GM12865 (cell line): ENCODE measurements around the gene RAD51C.

Experiments
- DNase-seq: peaks from one replicate; pipeline ENCODE4 v3.0.0; 2010; ENCODE audit warnings: low read depth
- H3K4me3 ChIP-seq: 2 replicates; pipeline ENCODE4 v1.5.1; 2011; ENCODE audit warnings: mild to moderate bottlenecking, low read depth, low read length, control low read depth
- TF ChIP-seq, protein P1 (sequence below): IDR thresholded peaks from 2 replicates; pipeline ENCODE4 v1.5.1; 2011; ENCODE audit warnings: low read length, control low read depth, low read depth, inconsistent platforms; ENCODE audit not compliant: insufficient read depth; ENCODE audit errors: missing control alignments

Gene RAD51C

DNA sequence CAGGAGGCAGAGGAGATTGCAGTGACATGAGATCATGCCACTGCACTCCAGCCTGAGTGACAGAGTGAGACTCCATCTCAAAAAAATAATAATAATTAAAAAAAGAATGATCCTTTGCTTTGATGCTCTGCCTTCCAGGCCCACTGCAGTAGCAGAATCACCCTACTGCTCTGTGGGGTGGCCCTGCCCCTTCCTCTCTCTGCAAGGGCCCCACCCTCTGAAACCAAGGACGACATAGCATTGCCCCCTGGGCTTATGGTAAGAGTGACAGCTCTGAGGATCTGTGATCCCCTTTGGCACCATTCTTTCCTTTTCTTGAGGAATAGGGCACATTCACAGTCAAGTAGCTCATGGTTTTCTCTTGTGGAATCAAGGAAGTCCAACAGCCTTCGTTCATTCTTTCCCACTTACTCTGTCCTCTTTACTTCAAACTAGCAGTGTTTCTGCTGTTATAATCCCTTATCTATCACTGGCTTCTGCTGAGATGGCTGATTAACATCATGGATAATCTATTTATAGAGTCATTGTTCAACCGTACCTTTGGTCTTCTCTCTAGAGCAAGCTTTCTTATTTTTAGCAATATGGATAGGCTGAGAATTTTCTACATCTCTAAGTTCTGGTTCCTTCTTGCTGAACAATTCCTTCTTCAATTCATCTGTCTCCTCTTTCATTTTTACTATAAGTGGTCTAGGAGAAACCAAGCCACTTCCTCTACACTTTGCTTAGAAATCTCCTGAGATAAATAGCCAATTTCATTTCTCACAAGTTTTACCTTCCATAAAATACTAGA is 14.1 kb downstream of the RAD51C start:
- TF ChIP-seq, protein P1, sequence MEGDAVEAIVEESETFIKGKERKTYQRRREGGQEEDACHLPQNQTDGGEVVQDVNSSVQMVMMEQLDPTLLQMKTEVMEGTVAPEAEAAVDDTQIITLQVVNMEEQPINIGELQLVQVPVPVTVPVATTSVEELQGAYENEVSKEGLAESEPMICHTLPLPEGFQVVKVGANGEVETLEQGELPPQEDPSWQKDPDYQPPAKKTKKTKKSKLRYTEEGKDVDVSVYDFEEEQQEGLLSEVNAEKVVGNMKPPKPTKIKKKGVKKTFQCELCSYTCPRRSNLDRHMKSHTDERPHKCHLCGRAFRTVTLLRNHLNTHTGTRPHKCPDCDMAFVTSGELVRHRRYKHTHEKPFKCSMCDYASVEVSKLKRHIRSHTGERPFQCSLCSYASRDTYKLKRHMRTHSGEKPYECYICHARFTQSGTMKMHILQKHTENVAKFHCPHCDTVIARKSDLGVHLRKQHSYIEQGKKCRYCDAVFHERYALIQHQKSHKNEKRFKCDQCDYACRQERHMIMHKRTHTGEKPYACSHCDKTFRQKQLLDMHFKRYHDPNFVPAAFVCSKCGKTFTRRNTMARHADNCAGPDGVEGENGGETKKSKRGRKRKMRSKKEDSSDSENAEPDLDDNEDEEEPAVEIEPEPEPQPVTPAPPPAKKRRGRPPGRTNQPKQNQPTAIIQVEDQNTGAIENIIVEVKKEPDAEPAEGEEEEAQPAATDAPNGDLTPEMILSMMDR: no peak
- DNase-seq: peak; percentile 54
- H3K4me3 ChIP-seq: no peak overlapping the region

DNA sequence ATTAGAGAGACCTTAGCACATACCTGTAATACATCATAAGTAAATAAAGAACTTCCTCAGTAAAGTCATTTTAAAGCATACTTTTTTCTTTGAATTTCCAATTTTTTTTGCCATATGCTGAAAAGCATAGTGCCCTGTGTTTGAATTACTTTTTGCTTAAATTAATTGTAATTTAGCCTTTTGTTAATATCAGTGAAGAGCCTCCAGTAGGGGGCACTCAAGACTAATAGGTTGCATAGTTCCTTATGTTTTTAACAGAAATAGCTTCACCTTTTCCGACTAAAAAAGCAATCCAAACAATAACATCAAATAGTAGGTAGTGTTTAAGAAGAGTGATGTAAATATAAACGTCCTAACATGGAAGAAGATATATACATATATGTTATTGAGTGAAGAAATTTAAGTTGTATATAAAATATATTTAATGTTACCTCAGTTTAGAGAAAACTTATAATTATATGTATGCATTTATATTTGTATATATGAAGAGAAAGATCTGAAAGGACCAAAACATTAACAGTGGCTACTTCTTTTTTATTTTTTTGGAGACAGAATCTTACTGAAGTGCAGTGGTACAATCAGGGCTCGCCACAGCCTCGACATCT is 18.6 kb downstream of the RAD51C start:
- DNase-seq: peak; percentile 70
- TF ChIP-seq, protein P1: peak; percentile 54
- H3K4me3 ChIP-seq: no peak overlapping the region

DNA sequence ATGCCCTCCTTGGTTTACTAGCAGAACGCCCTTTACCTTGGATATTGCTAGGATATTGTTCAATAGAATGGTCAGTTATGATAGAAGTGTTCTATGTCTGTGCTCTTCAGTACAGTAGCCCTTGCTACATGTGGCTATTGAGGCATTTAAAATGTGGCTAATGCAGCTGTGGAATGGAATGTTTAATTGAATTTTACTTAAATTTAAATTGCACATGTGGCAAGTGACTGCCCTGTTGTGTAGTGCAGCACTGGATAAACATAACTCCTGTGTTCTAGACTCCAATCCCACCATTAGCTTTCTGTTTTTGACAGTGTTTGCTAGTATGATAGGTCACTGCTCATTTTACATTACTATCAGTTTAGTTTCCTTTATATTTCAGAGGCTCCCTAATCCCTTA is 29.9 kb downstream of the RAD51C start:
- no peak for DNase-seq
- TF ChIP-seq, protein P1: no peak
- no peak overlapping the region for H3K4me3 ChIP-seq

DNA sequence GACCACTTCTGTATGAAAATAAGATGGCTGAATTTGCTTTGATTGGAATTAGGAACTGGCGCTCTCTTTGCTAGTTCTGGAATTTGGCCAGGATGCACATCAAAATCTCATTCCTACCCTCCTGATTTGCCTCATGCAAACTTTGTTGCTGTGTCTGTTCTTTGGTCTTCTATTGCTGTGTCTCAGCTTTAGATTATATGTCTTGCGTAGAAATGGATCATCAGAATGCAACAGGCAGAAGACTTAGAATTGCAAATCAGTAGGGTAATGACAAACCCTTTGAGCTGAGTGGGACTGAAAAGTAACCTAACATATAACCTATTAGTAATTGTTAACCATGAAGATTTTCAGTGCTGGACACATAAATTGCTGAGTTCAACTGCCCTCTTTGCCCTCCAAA is 30.3 kb downstream of the RAD51C start:
- DNase-seq: no peak
- TF ChIP-seq, protein P1: no peak
- H3K4me3 ChIP-seq: no peak overlapping the region

DNA sequence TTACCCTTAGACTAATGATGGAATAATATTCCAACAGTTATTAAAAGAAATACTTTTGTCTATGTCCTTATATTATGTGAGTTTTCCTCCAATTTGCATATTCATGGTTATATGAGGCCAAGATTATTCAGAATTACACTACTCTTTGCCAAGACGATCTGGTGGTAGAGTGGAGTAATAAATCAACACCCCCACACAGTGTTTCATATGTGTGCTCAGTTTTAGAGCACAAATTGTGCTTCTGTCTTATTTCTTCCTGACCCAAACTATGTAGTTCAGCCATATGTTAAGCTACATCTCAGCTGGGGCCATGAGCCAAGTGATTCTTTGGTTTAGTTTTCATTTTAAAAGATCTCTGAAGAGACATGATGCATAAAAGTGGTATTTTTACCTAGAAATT is 36.4 kb downstream of the RAD51C start:
- no peak overlapping the region for H3K4me3 ChIP-seq
- no peak for DNase-seq
- TF ChIP-seq, protein P1: no peak

DNA sequence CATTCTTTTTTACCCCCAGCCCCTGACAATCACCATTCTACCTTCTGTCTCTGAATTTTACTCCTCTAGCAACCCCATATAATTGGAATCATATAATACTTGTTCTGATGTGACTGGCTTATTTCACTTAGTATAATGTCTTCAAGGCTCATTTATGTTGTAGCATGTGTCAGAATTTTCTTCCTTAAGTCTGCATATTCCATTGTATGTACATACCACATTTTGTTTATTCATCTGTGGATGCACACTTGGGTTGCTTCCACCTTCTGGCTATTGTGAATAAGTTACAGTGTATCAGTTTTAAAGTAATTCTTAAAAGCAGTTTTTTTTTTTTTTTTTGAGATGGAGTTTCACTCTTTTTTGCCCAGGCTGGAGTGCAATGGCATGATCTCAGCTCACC is 38.5 kb downstream of the RAD51C start:
- no peak for DNase-seq
- TF ChIP-seq, protein P1: no peak
- H3K4me3 ChIP-seq: no peak overlapping the region
